ENCODE measurements around the gene TLN1.

- no peak for TF ChIP-seq CTCF (conservative IDR thresholded peaks at IDR 0.05; ENCODE audit: low read length)
- TF ChIP-seq EZH2phosphoT487 (IDR thresholded peaks at IDR 0.05; ENCODE audit: borderline replicate concordance, low read depth, low read length) = no peak
Observed at GRCh38 chr9:35738924-35739323, 6.9 kb upstream of the TLN1 start.

Data from OCI-LY7 (cell line).